ENCODE results near the gene ZNF462. TPM values are rescaled to one million over a fixed set of nuclear protein-coding genes. Genes with fewer than 3 reads are reported as not detected.

Gene ZNF462
- total and polyA plus RNA-seq, 2 of the 13 experiments (the other 11 are each of a cell fraction or from before 2014, with no cell fraction given) = not detected

- TF ChIP-seq ZNF512B (CRISPR knock-in tag; IDR thresholded peaks at IDR 0.05; ENCODE audit: borderline replicate concordance) (no peak), KLF16 (CRISPR knock-in tag; IDR thresholded peaks at IDR 0.05) (no peak)
Observed at GRCh38 chr9:106879439-106879882, 16.5 kb downstream of the ZNF462 start (continued).

GRCh38 chr9:106880081-106880480 lies 17.1 kb downstream of the ZNF462 start:
- Histone ChIP-seq H2AFZ (ENCODE audit: low read length) (no peak overlapping the region), H3K9ac (ENCODE audit: insufficient read depth, low read depth, low read length) (no peak overlapping the region), H3K27me3 (ENCODE audit: control insufficient read depth in 1 of 2, insufficient read depth in 2 of 2, low read length in 2 of 2) (no peaks in the 10 kb centered on the region), H4K20me1 (ENCODE audit: insufficient read depth, low read length) (no peaks in the 10 kb centered on the region), H3K4me2 (ENCODE audit: low read depth, low read length) (no peak overlapping the region), H3K9me3 (ENCODE audit: low read length) (no peaks in the 10 kb centered on the region), H3K4me3 (replicated peaks in 1 of 3; ENCODE audit: insufficient read depth in 1 of 3, low read depth in 2 of 3, low read length in 3 of 3) (no peak overlapping the region), H3K4me1 (ENCODE audit: insufficient read depth, low read length) (no peaks in the 10 kb centered on the region), H3K27ac (ENCODE audit: extremely low read length, insufficient read depth, low read length) (no peak overlapping the region), H3K36me3 (replicated peaks in 1 of 2; ENCODE audit: control insufficient read depth in 1 of 2, insufficient read depth in 2 of 2, low read length in 2 of 2) (no peaks in the 10 kb centered on the region), H3K79me2 (ENCODE audit: insufficient read depth, low read length) (no peaks in the 10 kb centered on the region)
- no peak for ATAC-seq
- no peak for FAIRE-seq
- 37% methylated on average over 5 of the region's 5 CpGs for WGBS (ENCODE audit: low lambda C conversion rate)
- CTCF ChIA-PET (ENCODE audit: low intra/inter-chr PET ratio, low total read pairs) = no interaction called here
- DNase-seq (ENCODE audit: low spot score) = no peak
- no TSS peak for BruUV-seq (replicated peaks)
- intact Hi-C loops (cut with micrococcal nuclease; ENCODE audit: unreplicated experiment) (no loop called here), in situ Hi-C loops (cut with HindIII; ENCODE audit: extremely low pct_ligation_motif_present, low pct_unique_long_range_greater_than_20kb) (no loop called here)
- TF ChIP-seq THAP7 (CRISPR knock-in tag; IDR thresholded peaks at IDR 0.05) (no peak), RCOR2 (CRISPR knock-in tag; IDR thresholded peaks at IDR 0.05) (no peak)
- POLR2A ChIA-PET = no interaction called here
